ENCODE measurements around the gene CCDC169. TPM values are rescaled to one million over a fixed set of nuclear protein-coding genes. Genes with fewer than 3 reads are reported as not detected.

Gene CCDC169
- total RNA-seq, 1 experiment from 2014 or later = 36.8 TPM

Other genes starting within 250 kb of the CCDC169 start
- 15.4 to 18.5 TPM (median 15.5 TPM) in 3 replicates for gene DCLK1, start 166.4 kb downstream of the CCDC169 start, total RNA-seq (2021)
- 5.8 to 6.5 TPM (median 6.0 TPM) in 3 replicates for gene SOHLH2, start 83.3 kb downstream of the CCDC169 start, total RNA-seq (2021)
- gene SPART, start 48.6 kb upstream of the CCDC169 start, total RNA-seq (2021) = 88.8 to 95.7 TPM (median 95.7 TPM) in 3 replicates
- 2.7 to 3.8 TPM (median 3.4 TPM) in 3 replicates for gene CCNA1, start 134.7 kb upstream of the CCDC169 start, total RNA-seq (2021)

Data from WTC11 (cell line).